Activated T-cell treated with anti-CD3 and anti-CD28 coated beads for 4 hours (primary cell): Measurements from ENCODE around the gene OTOS.

Experiments used
- DNase-seq: peaks from one replicate; pipeline ENCODE4 v3.0.0-alpha.2; 2020

OTOS gene

DNA sequence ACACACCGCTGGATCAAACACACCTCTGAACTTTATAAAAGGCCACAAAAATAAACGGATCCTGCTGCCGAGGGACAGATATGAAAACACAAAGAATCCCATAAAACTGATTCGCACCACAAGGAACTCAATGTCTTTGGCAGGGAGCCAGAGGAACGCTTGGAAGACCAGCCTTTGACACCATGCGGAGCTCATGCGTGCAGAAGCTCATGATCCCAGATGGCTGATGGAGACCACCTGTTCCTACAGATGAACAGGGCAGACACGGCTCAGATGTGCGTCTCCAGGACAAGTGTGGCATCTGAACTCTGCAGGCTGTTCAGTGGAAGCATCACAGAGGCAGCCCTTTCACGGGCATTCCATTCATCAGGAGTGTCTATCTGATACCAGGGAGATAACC, 29.2 kb downstream of the OTOS start:
- DNase-seq, result no peak

DNA sequence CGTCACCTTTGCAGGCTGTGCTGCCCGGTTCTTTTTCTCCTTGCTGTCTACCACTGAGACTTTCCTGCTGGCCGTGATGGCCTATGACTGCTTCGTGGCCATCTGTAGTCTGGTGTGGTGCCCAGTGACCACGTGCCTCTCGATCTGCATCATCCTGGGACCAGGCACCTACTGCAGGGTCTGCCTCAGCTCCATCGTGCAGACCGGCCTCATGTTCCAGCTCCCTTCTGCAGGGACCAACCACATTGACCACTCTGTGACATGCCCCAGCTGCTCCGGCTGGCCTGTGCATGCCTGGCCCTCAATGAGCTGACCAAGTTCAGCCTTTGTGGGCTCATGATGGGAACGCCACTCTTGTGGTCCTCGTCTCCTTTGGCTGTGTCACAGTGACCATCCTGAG, 31.1 kb downstream of the OTOS start:
- no peak for DNase-seq

DNA sequence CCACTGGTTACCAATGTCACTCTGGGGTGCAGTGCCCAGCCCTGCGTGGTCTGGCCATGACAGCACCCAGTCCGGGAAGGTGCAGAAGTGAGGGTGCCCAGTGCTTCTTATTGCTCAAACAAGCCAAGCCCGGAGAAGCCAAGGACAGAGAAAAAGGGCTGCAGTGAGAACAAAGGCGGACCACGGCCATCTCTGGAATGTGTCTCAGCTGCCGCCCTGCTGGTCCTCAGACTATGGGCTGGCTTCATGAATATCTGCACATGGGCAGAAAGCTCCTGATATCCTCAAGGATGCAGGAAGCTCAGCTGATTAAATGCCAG, 33.0 kb downstream of the OTOS start:
- DNase-seq, result no peak

DNA sequence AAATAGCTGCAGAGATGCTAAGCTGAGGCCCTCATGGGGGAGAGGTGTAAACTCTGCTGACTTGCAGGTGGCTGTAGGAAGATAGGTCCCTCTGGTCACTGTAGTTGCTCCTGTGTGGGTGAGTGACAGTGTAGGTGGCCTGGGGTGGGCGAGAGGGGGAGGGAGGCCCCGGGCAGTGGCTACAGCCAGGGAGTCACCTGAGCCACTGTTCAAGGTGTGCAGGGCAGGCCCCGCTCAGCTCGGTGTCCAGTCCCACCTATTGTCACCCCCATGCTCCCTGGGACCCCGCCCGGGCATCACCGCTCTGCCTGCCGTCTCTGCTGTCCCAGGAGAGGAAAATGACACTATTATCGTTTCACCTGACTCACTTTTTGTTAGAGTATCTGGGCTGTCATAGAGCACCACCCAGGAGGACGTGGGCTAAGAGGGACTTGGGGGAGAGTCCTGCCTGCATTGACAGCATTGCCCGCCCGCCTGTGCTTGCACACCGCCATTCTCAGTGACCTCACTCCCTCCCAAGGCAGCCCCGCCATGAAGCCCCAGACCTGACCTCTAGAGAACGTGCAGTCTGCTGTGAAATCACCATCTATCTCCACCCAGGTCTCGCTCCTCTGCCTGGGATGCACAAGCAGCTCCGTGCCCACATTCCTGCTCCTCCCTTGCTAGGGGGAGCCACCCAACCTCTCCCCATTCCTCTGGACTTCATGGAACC, 33.5 kb downstream of the OTOS start:
- DNase-seq, result no peak

DNA sequence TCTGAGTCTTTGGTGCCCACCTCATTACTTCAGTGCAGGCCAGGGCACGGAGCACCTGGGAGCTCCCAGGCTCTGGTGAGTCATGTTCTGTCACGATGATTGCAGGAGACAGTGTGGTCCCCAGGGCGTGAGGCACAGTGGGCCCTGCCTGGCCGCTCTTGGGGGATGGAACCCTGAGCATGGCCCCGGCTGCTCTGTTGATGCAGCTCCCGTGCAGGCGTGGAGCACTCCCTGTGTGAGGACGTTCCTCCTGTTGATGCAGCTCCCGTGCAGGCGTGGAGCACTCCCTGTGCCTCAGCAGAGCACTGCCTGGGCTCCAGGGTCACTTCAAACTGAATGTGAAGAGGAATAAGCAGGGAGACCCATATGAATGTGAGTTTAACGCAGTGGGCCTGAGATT, 34.5 kb downstream of the OTOS start:
- DNase-seq, result no peak

DNA sequence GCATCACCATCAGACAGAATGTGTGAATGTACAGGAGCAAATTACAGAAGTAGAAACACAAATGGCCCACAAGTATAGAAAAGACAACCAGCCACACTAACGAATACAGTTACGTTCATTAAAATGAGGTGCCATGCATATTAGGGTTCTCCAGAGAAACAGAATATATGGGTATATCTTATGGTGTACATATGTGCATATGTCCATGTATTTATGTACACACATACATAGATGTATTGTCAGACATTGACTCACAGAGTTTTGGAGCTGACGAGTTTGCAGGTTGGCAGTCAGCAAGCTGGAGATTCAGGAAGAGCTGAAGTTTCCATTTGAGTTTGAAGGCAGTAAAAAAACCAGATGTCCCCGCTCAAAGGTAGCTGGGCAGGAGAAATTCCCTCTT, 37.3 kb downstream of the OTOS start:
- no peak for DNase-seq

DNA sequence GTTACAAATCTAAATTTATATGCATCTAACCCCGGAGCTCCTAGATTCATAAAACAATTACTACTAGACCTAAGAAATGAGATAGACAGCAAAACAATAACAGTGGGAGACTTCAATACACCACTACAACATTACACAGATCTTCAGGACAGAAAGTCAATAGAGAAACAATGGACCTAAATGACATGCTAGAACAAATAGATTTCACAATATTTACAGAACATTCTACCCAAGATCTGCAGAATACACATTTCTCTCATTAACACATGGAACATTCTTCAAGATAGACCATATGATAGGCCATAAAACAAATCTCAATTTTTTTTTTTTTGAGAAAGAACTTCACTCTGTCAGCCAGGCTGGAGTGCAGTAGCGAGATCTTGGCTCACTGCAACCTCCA, 42.1 kb downstream of the OTOS start:
- DNase-seq, result no peak

DNA sequence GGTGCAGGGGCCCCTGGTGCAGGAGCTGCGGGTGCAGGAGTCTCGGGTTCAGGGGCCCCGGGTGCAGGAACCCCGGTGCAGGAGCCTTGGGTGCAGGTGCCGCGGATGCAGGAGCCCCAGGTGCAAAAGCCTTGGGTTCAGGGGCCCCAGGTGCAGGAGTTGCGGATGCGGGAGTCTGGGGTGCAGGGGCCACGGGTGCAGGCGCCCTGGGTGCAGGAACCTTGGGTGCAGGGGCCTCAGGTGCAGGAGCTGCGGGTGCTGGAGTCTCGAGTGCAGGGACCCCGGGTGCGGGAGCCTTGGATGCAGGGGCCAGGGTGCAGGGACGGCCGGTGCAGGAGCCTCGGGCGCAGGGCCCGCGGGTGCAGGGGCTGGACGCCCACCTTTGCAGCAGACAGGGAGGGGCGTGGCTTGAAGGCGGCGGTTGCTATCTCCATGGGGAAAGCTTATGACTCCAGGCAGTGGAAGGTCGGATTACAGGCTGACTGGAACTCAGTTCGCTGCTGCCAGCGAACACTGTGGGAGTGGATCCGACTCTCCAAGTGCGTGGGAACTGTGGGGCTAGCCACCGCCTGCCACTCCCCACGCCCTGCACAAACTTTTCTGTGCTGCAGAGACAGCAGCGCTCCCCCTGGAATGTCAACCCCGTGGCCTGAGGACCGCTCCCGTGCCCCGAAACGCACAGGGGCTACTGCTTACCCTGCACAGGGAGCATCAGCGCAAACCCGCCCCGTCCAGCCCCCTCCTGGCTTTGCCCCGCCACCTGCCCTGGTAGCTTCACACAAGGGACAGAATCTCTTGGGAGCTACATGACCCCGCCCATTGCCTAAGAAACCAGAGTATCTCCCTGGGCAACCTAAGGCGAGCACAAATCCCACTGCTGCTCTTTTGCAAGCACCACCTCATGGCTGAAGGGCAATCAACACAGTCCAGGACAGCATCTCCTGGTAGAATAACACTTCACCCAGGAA, 44.6 kb downstream of the OTOS start:
- no peak for DNase-seq

DNA sequence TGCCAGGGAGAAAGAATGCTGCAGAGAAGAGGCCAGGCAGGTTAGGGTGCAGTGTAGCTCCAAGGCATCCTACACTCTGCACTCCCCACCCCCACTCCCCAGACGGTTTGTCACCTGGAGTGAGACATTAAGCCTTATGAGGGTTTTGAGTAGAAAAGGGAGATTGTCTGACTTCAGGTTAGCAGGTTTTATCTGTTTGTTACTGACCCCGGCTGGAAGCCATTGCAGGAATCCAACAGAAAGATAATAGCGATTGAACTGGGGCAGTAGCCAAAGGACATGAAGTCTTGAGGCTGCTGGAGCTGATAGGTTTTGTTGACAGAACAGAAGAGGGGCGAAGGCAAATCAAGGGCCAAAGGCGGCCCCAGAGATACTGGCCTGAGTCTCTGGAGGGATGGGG, 51.2 kb downstream of the OTOS start:
- DNase-seq, result no peak
